ENCODE data around the gene CRIP1.
A peak's percentile ranks its signal among the peaks of the same experiment; 100 is the strongest.

CRIP1 gene

GRCh38 chr14:105470350-105471296, 16.1 kb upstream of the CRIP1 start:
- no peak for DNase-seq

DNA sequence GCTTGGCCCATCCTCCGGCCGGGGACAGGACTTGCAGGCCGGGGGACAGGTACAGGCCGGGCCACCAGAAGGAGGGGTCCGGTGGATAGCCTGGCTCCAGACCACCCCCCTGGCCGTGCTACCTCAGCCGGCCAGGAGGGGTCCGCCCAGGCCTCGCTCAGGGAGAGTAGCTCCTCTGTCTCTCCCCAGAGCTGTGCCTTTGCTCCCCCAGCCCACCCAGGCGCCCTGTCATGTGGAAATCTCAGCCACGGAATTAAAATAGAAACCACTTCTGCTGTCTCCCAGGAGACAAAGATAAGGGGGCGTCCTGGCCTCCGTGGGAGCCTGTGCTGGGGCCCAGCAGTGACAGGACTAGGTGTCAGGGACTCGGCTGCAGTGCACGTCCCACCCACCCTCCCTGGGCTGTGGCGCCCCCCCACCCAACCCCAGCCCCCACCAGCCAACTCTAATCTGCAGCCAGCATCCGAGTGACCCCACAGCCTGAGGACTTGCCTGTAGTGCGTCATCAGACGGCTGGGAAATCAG, 15.3 kb upstream of the CRIP1 start:
- no peak for DNase-seq

- no peak for DNase-seq
Measured at GRCh38 chr14:105471823-105472485, 14.7 kb upstream of the CRIP1 start.

DNA sequence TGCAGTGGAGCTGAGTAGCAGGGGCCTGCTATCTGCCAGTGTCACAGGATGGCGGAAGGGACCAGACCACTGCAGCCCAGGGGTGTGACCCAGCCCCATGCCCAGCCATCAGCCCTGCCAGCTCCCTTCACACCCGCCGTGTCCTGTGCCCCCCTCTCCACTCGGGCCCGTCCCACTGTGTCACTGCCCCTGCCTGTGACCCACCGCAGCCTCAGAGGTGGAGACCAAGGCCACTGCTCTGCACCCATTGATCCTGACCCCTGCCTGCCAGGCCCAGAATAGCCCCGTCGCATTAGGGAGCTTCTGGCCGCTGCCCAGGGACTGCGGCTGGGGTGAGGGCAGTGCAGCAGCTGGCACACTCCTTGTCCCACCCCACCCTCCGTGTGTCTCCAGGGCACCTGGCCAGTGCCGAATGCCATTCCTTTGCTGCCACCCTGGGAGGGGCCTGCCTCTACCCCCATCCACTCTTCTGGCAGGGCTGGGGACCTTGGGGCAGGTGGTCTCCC, 14.1 kb upstream of the CRIP1 start:
- no peak for DNase-seq

DNA sequence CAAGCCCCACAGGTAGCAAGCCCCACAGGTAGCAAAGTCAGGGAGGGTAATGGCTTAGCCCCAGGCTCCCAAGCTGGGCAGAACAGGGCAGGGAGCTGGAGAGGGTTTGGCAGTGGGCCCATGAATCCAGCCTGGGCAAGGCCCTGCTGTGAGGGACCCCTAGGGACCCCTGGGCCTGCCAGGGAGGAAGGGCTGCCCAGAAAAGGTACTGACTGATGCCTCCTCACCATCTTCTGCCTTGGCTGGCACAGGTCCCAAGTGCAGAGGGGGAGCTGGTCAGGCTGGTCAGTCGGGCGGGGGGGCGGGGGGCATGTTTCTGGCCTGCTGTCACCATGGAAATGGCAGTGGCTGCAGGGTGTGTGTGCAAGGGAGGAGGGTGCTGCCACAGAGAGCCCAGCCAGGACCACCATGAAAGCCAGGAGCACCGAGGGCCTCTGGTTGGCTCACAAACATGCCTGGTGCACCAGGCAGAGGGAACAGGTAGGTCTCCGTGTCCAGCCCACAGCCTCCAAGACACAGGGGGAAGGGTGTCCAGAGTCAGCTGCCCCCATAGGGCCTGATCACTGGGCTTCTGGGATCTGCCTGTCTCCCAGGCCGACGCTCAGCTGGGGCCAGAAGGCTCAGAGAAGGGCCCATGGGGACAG, 13.5 kb upstream of the CRIP1 start:
- DNase-seq: no peak

DNA sequence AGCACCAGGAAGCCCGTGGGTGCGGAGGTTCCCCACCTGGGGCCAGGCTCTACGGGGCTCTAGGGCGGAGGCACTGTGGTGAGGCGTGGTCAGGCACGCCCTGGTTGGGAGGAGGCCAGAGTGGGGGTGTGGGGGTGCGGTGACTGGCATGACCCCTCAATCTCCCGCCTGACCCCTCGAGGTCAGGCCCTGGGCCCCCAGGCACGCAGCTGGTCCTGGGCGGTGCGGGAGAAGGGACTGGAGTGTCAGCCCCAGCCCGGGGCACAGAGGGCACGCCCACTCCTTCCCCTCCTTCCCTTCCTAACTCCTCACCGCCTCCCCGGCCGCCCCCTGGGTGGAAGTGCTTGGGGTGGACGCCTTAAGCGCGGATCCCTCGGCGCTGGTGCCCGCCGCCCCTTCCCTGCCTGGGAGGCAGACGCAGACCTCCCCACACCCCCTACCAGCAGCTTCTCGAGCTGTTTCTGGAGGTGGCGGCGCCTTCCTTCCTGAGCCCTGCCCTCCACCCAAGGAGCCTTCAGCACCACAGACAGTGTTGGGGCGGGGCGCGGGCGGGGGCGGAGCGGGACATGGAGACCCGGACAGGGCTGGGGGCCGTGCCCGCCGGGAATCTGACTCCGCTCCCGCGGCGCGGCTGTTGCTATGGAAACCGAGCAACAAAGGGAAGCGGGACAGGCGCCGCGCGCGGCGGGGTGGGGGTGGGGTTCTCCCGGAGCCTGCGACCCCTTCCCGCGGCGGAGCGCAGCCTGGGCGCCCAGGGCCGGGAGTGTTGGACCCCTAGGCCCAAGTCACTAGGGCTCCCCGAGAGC, 12.8 kb upstream of the CRIP1 start:
- DNase-seq: peak; percentile 88

DNA sequence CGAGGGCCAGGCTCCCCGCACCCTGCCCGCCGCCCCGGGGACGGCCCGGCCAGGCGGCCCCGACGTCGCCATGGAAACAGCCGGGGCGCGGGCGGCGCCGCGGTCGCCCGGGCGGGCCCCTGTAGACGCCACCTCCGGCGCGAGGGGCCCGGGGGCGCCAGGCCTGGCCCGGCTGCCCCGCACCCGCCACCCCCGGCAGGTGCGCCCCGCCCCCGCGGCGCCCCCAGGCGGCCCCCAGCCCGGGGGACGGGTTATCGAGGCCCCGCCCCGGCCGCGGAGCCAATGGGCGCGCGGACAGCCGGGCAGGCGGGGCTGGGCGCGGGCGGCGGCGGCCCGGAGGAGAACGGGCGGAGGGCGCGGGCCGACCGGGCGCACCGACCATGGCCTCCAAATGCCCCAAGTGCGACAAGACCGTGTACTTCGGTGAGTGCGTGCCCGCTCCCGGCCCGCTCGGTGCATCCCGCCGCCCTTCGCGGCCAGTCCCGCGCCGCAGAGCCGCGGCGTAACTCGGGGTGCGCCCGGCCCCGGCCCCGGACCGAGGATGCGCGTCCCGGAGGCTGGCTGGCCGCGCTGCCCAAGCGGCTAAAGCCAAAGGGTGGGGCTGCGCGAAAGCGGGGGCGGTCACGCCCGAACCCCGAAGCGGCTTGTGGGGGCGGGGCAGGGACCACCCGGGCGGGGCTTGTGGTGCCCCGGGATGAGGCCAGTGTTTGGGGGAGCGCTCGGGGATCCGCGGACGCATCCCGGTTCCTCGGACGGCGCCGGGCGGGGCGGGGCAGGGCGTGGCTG, 12.0 kb upstream of the CRIP1 start, which contains the start of gene CRIP2:
TSS of gene CRIP2 (plus strand) at position 339 of the 786 bp plus-strand sequence. CDS start at position 381, 42 bp downstream.
- peak; percentile 46 for DNase-seq

DNA sequence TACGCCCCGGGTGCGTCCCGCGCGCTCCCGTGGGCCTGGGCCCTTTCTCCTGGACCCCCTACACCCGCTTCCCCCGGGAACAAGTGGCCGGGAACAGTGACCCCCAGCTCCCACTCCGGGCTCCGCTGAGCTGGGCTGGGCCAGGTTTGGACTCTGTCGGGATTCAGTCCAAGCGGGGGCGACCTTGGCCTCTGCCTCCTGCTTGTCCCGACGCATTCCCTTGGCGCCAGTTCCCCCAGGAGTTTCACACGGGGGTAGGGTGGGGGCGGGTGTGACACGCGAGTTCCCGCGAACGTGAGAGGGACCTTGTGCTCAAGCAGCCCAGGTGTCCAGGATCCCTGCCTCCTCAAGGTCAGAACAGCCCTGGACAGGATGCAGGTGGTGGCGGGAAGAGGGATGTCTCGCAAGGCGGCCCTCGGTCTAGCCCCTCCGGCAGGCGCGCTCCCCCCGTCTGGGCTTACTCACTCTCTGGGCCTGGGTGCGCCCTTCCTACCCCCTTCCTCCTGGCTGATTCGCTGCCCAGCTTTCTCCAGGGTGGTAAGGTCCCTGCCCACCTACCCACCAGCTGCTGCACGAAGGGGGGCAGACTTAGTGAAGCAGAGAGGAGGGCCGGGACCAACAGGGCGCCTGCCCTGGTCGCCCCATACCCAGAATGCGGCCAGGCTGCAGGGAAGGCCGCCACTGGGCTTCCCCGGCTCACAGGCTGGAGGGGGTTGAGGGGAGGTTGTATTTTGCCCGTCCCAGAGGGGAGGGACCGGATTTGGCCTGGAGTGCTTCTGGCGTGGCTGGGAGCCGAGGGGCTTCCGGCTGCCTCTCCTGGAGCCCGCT, 11.2 kb upstream of the CRIP1 start:
- peak; percentile 40 for DNase-seq

GRCh38 chr14:105476097-105476830, 10.4 kb upstream of the CRIP1 start:
- no peak for DNase-seq

GRCh38 chr14:105476831-105477659, 9.6 kb upstream of the CRIP1 start:
- no peak for DNase-seq

DNA sequence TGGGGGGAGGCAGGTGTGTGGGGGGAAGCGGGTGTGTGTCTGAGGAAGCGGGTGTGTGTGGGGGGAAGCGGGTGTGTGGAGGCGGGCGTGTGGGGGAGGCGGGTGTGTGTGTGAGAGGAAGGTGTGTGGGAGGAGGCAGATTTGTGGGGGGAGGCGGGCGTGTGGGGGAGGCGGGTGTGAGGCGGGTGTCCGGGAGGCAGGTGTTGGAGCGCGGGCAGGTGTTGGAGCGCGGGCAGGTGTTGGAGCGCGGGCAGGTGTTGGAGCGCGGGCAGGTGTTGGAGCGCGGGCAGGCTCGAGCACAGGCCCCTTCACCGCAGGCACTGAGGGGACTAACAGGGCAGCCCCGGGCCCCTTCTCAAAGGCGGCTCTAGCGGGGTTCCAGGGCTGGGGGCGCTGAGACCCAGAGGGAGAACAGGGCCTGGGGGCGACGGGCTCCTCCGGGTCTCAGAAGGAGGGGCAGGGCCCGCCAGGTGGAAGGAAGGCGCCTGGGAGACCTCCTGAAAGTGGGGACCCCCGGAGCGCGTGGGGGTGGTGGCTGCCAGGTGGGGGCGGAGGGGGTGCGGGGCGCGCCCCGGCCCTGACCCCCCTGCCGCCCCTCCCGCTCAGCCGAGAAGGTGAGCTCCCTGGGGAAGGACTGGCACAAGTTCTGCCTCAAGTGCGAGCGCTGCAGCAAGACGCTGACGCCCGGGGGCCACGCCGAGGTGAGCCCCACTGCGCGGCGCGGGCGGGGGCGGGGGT, 8.9 kb upstream of the CRIP1 start:
- DNase-seq: no peak

GRCh38 chr14:105478398-105479251, 8.1 kb upstream of the CRIP1 start:
- no peak for DNase-seq

DNA sequence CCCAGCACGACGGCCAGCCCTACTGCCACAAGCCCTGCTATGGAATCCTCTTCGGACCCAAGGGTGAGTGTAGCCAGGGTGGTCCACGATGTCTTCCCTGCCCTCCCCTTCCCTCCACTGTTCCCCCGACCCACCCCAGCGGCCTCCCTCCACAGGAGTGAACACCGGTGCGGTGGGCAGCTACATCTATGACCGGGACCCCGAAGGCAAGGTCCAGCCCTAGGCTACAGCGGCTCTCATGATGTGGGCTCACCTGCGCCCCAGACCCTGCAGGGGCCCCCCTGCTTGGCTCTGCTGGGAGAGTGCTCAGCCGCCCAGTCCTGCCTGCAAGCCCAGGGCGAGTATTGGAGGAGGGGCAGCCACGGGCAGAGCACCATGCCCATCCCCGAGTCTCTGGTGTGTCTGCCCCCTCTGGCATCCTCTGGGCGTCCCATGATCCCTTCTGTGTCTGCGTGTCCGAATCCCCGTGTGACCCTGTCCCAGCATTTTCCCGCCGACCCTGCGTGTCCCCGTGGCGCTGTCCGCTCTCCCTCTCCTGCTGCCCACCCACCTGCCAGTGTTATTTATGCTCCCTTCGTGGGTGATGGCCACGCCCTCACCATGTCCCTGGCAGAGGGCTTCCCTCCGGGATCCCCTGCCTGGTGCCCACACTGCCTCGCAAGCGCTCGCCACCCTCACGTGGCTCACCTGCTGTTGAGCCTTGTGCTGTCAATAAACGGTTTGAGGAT, 7.1 kb upstream of the CRIP1 start:
- no peak for DNase-seq

GRCh38 chr14:105480199-105480746, 6.4 kb upstream of the CRIP1 start:
- no peak for DNase-seq
